ENCODE measurements around the gene KIAA0930.

DNA sequence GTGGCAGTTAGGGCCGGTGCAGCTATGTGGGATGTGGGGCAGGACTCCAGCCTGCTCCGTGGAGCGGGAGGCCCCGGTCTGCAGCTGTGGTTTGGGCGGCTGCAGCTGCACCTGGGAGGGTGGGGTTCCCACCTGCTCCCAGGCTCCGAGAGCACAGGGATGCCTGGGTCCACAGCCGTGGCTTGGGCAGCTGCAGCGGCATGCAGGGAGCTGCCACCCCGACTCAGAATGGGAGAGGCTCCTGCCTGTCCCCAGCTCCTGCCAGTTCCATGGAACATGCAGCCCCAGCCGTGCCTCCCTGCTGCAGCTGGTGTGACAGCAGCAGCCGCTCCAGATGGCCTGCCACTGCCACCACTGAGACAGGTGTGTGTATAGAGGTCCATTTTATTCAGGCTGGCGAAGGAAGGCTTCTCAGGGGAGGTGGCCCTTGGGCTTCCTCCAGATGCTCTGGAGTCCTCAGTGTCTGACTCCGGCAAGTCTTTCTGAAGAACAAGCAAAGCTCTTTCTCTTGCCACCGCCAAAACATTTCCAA is 22.3 kb upstream of the KIAA0930 start:
- no peak for TF ChIP-seq EZH2 (IDR thresholded peaks at IDR 0.05; ENCODE audit: borderline replicate concordance, insufficient read depth, low read depth, low read length, poor library complexity, severe bottlenecking)
- TF ChIP-seq, protein P1, sequence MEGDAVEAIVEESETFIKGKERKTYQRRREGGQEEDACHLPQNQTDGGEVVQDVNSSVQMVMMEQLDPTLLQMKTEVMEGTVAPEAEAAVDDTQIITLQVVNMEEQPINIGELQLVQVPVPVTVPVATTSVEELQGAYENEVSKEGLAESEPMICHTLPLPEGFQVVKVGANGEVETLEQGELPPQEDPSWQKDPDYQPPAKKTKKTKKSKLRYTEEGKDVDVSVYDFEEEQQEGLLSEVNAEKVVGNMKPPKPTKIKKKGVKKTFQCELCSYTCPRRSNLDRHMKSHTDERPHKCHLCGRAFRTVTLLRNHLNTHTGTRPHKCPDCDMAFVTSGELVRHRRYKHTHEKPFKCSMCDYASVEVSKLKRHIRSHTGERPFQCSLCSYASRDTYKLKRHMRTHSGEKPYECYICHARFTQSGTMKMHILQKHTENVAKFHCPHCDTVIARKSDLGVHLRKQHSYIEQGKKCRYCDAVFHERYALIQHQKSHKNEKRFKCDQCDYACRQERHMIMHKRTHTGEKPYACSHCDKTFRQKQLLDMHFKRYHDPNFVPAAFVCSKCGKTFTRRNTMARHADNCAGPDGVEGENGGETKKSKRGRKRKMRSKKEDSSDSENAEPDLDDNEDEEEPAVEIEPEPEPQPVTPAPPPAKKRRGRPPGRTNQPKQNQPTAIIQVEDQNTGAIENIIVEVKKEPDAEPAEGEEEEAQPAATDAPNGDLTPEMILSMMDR (IDR thresholded peaks at IDR 0.05), result no peak

All from B cell (primary cell).